ENCODE data around the gene THBS4.

- TF ChIP-seq CTCF (IDR thresholded peaks at IDR 0.05; ENCODE audit: low read depth, low read length), result no peak
- TF ChIP-seq EZH2phosphoT487 (IDR thresholded peaks at IDR 0.05; ENCODE audit: low read depth), result no peak
Measured at GRCh38 chr5:80033513-80033912, 1.6 kb upstream of the THBS4 start.

Measured in OCI-LY3 (cell line).